Stimulated activated CD8-positive, alpha-beta memory T cell treated with anti-CD3 and anti-CD28 coated beads, Interleukin-4, amount 100 ng/mL, for 1 hour (primary cell): Measurements from ENCODE around the gene RASA2.

Experiments
- DNase-seq, 2 donors: peaks; one replicate each; pipeline ENCODE4 v3.0.0-alpha.2; 2020; ENCODE audit warnings: low read depth in 2 of 2, low spot score in 1 of 2

Gene RASA2, protein sequence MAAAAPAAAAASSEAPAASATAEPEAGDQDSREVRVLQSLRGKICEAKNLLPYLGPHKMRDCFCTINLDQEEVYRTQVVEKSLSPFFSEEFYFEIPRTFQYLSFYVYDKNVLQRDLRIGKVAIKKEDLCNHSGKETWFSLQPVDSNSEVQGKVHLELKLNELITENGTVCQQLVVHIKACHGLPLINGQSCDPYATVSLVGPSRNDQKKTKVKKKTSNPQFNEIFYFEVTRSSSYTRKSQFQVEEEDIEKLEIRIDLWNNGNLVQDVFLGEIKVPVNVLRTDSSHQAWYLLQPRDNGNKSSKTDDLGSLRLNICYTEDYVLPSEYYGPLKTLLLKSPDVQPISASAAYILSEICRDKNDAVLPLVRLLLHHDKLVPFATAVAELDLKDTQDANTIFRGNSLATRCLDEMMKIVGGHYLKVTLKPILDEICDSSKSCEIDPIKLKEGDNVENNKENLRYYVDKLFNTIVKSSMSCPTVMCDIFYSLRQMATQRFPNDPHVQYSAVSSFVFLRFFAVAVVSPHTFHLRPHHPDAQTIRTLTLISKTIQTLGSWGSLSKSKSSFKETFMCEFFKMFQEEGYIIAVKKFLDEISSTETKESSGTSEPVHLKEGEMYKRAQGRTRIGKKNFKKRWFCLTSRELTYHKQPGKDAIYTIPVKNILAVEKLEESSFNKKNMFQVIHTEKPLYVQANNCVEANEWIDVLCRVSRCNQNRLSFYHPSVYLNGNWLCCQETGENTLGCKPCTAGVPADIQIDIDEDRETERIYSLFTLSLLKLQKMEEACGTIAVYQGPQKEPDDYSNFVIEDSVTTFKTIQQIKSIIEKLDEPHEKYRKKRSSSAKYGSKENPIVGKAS

DNA sequence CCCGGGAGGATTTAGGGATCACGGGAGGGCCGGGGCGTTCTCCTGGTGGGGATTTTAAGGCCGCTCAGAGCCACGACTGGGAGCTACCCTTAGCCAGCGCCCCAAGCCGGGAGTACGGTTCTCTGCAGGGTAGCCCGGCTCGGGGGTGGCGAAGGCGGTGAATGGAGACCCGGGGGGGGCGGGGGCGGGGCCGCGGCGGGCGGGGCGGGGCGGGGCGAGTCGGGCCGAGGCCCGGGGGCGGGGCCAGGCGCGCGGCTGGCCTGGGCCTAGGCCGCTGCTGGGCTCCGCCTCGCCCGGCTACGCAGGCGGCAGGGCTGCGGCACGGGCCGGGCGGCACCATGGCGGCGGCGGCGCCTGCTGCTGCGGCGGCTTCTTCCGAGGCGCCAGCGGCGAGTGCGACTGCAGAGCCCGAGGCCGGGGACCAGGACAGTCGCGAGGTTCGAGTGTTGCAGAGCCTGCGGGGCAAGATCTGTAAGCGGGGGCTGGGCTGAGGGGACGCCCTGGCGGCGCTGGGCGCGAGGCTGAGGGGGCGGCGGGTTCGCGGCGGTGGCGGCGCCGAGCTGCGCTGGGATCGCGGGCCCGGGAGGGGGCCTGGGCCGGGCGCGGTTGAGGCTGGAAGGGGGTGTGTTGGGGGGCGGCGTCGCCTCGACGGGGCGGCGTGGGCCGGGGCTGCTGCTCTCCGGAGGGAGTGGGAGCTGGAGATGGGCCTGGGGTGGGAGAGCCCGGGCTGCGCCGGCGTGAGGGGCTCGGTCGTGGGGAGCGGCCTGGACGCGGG lies at the start of gene RASA2:
Gene RASA2, plus strand, starts transcription at position 282 of the 775 bp plus-strand sequence. Its CDS starts 57 bp downstream, at position 339.
- peak in 1 of 2 donors; percentile 33 for DNase-seq

DNA sequence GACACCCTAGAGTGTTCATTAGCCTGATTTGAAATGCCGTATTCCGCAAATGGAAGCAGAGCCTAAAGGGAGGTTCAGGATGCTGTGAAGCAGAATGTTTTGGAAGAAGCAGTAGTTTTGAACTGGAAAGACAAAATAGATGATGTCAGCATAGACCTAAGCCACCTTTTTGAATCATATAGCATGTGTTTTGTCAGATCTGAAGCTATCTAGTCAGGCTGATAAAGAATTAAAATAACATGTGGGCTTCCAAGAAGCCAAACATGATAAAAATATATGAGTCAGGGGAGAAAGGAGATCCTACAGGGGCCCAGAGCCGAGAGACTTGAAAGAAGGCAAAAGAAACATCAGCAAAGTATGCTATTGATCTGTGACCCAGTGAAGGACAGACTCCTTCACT lies 47.2 kb upstream of the RASA2 start:
- no peak for DNase-seq

DNA sequence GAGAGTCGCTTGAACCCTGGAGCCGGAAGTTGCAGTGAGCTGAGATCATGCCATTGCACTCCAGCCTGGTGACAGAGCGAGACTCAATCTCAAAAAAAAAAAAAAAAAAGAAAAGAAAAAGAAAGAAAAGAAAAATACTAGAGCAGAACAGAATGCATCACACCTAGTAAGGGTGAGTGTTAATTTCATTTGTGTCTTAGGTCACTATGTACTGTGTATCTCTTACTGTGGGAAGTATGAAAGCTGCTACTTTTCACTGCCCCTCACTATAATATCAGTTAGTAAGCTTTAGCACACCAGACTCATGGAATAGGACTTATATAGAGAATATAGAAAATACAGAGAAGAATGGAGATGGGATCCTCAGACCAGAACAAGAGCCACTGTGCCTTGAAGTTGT lies 45.9 kb upstream of the RASA2 start:
- no peak for DNase-seq

DNA sequence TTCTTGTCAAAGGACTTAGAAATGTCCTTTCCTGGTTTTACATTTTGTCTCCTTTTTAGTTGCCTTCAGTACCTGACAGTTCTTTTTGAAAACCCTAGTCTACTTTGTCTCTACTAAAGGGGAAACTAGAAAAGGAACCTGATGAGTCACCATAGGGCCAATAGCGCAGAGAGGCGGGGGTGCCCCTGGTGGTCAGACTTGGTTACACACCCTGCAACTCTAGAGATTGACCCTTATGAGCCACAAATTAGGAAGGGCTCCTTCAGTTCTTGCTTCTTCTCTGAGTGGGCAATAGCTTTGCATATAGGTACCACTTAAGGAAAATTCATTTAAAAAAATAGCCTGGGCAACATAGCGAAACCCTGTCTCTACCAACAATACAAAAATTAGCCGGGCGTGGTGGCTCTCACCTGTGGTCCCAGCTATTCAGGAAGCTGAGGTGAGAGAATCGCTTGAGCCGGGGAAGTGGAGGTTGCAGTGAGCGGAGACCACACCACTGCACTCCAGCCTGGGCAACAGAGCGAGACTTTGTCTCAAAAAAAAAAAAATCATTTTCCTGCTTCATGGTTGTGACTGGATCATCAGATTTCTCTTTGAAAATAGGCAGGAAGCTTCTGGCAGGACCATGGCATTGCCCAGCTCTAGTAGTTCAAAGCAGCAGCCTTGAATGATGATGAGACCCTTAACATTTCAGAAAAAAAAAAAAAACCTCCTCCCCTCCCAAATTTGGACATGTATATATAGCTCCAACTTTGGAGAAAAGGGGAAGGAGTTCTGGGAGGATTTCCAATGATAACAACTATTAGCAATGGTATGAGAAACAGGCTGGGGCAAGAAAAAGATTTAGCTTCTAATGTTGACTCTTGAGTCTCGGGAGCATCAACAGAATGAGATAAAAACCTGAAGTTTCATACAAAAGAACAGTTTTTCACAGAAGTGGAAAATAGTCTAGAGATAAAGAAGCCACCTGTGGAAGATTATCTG lies 45.2 kb upstream of the RASA2 start:
- peak; percentile 37 to 58 for DNase-seq

DNA sequence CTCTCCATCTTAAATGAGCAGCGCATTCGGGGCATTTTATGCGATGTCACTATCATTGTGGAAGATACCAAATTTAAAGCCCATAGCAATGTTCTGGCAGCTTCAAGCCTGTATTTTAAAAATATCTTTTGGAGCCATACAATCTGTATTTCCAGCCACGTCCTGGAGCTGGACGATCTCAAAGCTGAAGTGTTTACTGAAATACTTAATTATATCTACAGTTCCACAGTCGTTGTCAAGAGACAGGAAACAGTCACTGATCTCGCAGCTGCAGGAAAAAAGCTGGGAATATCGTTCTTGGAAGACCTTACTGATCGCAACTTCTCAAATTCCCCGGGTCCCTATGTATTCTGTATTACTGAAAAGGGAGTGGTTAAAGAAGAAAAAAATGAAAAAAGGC lies 44.4 kb upstream of the RASA2 start:
- no peak for DNase-seq

DNA sequence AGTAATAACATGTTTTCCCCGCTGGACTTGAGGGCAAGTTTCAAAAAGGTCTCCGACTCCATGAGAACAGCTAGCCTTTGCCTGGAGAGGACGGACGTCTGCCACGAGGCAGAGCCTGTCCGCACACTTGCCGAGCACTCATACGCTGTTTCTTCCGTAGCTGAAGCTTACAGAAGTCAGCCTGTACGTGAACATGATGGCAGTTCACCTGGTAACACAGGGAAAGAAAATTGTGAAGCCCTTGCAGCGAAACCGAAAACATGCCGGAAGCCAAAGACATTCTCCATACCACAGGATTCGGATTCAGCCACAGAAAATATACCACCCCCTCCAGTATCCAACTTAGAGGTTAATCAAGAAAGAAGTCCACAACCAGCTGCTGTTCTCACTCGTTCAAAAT lies 43.9 kb upstream of the RASA2 start:
- no peak for DNase-seq

DNA sequence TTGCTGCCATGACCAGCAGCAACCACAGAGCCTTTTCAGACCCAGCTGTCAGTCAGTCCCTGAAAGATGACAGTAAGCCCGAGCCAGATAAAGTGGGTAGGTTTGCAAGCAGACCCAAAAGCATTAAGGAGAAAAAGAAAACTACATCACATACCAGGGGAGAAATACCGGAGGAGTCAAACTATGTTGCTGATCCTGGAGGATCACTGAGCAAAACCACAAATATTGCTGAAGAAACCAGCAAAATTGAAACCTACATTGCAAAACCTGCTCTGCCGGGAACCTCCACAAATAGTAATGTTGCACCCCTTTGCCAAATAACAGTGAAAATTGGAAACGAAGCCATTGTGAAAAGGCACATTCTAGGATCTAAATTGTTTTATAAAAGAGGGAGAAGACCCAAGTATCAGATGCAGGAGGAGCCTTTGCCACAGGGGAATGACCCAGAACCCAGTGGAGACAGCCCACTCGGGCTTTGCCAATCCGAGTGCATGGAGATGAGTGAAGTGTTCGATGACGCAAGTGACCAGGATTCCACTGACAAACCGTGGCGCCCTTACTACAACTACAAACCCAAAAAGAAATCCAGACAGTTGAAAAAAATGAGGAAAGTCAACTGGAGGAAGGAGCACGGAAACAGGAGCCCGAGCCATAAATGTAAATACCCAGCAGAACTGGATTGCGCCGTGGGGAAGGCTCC lies 42.1 kb upstream of the RASA2 start:
- DNase-seq = no peak

DNA sequence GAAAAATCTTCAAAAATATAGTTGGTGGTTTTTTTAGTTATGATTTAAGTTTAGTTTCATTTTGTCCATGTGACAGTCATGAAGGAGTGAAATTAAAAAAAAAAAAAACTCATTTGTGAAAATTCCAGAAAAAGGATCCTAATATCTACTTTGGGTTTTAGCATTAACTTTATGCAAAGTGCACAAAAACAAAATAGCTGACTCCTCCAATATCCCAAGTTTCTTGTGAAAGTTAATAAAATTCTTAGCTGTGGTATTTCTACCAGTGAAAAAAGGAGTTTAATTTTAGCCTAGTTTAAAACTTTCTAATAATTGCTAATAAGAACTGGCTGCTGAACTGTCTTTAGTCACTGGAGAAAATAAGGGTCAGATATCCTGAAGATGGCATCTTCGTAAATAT lies 40.8 kb upstream of the RASA2 start:
- DNase-seq = no peak

DNA sequence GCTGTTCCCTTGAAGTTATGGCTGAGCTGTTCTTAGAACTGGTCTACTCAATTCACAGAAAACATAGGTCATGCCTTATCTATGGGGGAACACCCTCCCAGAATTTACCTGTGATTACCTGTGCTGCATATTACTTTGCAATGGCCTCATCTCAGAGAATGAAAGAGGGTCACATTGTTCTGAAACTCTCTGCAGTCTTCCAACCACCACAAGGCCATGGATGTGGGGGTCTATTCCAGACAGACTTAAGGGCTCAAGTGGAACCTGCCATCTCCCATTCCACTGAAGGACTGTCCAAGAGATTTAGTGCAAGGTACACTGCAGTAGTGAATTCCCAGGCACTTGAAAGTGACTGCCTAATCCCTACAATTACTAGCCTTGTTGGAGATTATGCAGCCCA lies 40.1 kb upstream of the RASA2 start:
- no peak for DNase-seq

DNA sequence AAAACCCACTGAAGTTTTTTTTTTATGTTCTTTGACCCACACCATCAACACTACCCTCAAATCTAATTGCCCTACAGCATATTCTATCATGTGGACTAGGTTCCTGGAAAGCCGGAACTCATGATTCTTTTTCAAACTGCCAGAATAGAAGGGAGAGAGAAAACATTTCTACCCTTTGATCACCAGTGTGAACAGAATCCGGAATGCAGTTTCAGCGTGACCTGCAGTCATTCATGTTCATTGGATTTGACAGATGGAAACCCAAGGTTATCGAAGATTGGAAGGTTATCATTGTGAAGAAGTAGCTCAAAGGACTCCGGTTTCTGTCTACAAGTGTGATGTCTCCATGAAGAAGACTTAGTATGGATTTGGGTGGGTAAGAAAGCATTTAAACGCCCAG lies 39.4 kb upstream of the RASA2 start:
- no peak for DNase-seq

DNA sequence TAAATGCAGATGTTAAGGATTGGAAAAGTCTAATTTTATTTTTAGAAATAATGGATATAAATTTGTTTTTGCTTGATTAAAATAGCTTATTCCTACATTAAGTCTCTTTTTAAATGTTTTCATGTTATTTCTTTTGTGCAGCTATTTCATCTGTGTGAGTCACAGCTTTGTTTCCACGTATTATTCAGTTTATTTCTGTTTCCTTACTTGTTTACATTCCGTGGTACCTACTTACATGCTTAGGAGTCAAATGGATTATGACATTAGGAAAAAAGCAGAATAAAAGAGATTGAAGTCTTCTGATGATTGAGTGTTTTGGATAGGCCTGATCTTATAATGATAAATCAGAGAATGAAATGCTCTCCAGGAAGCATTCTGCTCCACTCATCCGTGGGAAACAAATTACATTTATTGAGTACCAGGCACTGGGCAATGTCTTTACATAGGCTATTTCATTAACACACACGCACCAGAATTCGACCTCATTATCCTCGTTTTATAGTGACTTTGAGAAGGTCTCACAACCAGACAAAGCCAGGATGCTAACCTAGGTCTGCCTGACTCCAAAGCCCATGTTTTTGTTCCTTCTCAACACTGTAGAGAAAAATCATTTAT lies 38.1 kb upstream of the RASA2 start:
- DNase-seq = no peak

DNA sequence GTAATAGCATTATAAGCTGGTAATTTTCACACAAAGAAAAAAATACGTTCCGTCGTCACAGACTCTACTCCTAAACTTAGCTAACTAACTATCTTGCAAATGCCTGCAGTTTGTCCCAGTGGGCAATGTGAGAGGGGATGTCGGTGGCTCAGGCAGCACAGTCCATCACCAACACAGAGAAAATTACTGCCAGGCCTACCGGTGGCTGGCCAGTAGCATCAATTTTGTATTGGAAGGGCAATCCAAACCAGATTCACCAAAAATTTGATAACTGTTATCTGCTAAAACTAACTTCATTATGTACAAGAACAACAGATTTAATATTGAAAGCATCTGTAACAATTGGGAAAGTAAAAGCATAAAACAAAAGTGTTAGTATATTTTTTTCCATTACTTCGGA lies 37.4 kb upstream of the RASA2 start:
- DNase-seq = no peak

DNA sequence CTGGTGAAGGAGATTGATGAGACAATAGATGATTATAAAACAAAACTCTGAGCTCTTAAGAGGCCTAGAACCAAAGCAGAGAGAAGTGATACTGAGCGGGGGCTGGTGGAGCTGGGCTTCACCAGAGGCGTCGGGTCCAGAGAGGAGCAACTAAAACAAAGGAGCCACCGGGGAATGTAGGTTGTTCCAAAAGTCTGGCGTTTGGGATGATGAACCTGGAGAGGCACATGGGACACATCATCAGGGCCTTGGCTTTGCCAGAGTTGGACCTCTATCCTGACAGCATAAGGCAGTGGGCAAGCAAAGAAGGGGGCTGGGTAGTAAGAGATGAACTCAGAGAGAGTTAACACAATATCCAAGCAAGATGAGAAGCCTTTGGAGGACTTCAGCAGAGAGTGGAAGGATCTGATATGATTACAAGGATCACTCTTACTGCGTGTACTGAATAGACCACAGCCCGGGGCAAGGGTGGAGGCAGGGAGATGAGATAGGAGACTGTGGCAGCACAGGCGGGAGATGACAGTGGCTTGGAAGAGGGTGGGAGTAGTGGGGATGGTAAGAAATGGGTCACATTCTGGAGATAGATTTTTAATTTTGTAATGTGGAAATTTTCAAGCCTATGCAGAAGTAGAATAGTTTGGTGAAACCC lies 36.0 kb upstream of the RASA2 start:
- no peak for DNase-seq

DNA sequence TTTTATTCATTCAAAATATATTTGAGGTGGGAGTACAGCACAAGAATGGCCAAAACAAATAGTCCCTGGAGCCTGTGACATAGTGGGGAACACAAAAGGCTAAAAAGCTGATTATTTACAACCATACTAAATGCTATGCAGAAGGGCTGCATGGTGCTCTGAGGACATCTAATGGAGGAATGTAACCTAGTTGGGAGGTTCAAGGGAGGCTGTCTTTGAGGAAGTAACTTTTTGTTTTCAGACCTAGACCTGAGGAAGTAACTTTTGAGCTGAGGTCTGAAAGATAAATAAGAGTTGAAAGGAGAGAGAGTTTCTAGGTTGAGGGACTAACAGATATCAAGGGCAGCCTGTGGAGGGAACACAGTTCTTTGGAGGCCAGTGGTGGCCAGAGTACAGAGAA lies 34.8 kb upstream of the RASA2 start:
- no peak for DNase-seq

DNA sequence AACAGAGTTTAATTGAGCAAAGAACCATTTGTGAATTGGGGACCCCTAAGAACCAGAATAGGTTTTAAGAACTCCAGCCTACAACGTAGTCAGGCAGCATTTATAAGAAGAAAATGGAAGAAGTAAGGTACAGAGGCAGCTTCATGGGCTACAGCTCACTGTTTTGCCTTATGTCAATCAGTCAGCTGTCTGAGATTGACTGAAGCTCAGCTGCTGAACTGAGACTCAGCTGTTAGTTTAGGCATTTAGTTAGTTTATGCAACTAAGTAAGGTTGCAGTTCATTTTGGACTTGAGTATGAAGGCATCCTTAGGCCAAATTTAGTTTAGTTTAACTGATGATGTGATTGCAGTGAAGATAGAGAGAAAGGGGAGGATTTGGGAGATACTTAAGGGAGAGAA lies 34.1 kb upstream of the RASA2 start:
- DNase-seq = no peak

DNA sequence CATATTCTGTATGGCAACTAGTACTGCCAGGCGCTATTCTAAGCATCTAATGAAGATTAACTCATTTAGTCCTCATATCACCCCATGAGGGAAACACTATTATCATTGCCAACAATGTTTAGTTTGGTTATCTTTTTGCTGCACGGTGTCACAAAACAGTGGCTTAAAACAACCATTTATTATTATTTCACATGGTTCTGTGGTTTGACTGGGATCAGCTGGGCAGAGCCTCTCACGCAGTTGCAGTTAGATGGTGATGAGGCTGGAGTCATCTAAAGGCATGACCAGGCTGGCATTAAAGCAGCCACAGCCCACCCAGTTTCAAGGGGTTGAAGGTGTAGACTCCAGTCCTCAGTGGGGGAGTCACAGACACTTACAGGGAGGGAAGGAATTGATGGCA lies 32.8 kb upstream of the RASA2 start:
- no peak for DNase-seq

DNA sequence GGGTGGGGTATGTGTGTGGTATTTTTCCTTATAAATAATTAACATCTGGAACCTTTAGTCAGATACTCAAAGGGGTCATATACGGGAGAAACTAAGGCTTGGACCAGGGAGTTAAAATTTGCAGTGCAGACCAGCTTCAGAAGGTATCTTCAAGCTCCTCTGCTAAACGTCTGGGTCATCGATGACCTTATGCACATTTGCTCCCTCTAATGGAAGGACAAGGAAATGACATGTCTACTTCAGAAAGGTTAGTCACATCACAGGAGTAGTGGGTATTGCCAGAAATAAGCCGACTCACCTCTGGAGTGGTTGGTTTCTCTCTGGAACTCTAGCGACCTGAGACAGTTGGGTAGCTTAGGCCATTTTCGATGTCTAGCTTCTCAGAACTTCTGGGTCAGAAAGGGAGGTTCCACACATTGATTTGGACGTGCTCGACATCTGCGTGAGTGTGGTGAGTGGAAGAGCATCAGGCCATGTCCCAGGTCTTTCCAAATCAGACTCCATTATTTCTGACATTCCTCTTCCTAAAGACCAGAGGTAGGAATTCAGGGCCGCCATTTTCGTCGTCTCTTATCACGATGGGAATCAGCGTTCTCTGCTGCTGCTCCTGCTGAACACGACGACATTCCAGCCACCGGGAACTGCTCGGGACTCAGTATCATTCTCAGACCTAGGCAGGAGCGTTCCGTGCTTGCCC lies 31.8 kb upstream of the RASA2 start:
- no peak for DNase-seq

DNA sequence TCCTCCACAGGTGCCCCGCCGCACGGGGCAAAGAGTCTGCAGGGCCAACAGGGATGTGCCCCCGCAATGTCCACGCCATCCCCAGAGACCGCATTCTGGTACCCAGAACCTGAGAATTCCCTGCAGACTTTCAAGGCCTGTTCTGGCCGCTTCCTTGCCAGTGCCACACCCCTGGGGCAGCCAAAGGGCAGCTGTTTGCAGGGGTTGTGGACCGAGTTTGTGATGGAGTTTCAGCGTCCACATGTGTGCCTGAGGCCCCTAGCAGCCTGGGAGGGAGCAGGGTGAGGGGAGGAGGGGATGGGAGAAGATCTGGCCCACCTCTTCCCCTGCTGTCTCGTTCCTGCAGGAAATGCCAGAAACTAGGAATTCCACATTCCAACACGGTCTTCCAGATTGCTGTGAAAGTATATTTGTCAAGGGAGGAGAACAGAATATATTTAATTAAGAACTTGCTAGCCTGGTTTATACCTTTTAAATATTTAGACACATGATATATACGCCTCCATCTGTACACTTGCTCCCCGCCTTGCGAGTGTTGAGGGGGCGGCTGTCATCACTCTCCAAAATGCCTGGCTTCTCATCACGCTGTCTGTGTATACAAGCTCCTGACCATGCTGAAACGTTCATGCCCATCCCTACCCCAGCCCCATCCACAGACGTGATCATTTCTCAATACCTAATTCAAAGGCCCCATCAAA lies 31.1 kb upstream of the RASA2 start:
- DNase-seq = no peak
